Measurements from ENCODE around the gene PCBP3. TPM values are rescaled to one million over a fixed set of nuclear protein-coding genes. Genes with fewer than 3 reads are reported as not detected.
"Not testable (repeated sequence)": the region's sequence is repeated elsewhere in the genome, so short reads cannot be mapped to it uniquely, and the experiment has no call there.

PCBP3 gene
- total and polyA plus RNA-seq, 12 donors = 1.7 to 15.8 (median 4.7) TPM

- intact Hi-C loops (cut with DNase I) = no loop called here
- TF ChIP-seq CTCF (IDR thresholded peaks at IDR 0.05) (no peak), POLR2A (IDR thresholded peaks at IDR 0.05) (no peak)
- Histone ChIP-seq H3K27ac (peak overlapping the region in 1 of 5 donors; percentile 34), H3K36me3 (replicated peaks in 1 of 2) (no peaks in the 10 kb centered on the region), H3K4me3 (no peak overlapping the region), H3K9me3 (replicated peaks in 1 of 3) (no peaks in the 10 kb centered on the region), H3K4me1 (replicated peaks in 1 of 2) (peaks cover 0 to 15% of the 10 kb centered on the region in 2 donors), H3K27me3 (no peaks in the 10 kb centered on the region)
- WGBS, 4 donors = 52 to 62% (median 60%) methylated on average over 8 to 16 of the region's 16 CpGs
- DNase-seq = peak in 3 of 7 donors; percentile 27 to 81 (median 37)
These were observed 250.4 kb downstream of the PCBP3 start for GRCh38 chr21:45893740-45894449.

GRCh38 chr21:45894450-45894825 lies 250.9 kb downstream of the PCBP3 start:
- no peaks in the 10 kb centered on the region for H3K36me3 ChIP-seq (replicated peaks in 1 of 2)
- WGBS, 4 donors = 60 to 67% (median 62%) methylated on average over 9 of the region's 9 CpGs
- peak in 2 of 7 donors; percentile 34 to 37 for DNase-seq

GRCh38 chr21:45894906-45895777 lies 251.6 kb downstream of the PCBP3 start:
- H3K4me1 ChIP-seq (replicated peaks in 1 of 2) = peaks cover 0 to 6% of the 10 kb centered on the region in 2 donors
- no peaks in the 10 kb centered on the region for H3K9me3 ChIP-seq (replicated peaks in 1 of 3)
- H3K27me3 ChIP-seq = no peaks in the 10 kb centered on the region
- TF ChIP-seq POLR2A (IDR thresholded peaks at IDR 0.05) (no peak), CTCF (IDR thresholded peaks at IDR 0.05) (no peak)
- no peaks in the 10 kb centered on the region for H3K36me3 ChIP-seq (replicated peaks in 1 of 2)
- DNase-seq = no peak
- no peak overlapping the region for H3K27ac ChIP-seq
- no peak overlapping the region for H3K4me3 ChIP-seq
- intact Hi-C loops (cut with DNase I) = no loop called here
- WGBS, 4 donors = 79 to 83% (median 80%) methylated on average over 20 to 22 of the region's 22 CpGs

More at GRCh38 chr21:45894450-45894825, 250.9 kb downstream of the PCBP3 start:
- no peak for TF ChIP-seq POLR2A (IDR thresholded peaks at IDR 0.05)
- no peak for TF ChIP-seq CTCF (IDR thresholded peaks at IDR 0.05)
- Histone ChIP-seq H3K9me3 (replicated peaks in 1 of 3) (no peaks in the 10 kb centered on the region), H3K4me3 (no peak overlapping the region), H3K27ac (no peak overlapping the region), H3K27me3 (no peaks in the 10 kb centered on the region), H3K4me1 (replicated peaks in 1 of 2) (peaks cover 0 to 11% of the 10 kb centered on the region in 2 donors)
- intact Hi-C loops (cut with DNase I) = no loop called here

- Histone ChIP-seq H3K4me3 (no peak overlapping the region), H3K27me3 (no peaks in the 10 kb centered on the region), H3K27ac (no peak overlapping the region), H3K36me3 (replicated peaks in 1 of 2) (no peaks in the 10 kb centered on the region), H3K4me1 (replicated peaks in 1 of 2) (peaks cover 0 to 6% of the 10 kb centered on the region in 2 donors), H3K9me3 (replicated peaks in 1 of 3) (no peaks in the 10 kb centered on the region)
- 85 to 91% (median 88%) methylated on average over 4 to 17 of the region's 17 CpGs for WGBS, 4 donors
- TF ChIP-seq CTCF (IDR thresholded peaks at IDR 0.05) (no peak), POLR2A (IDR thresholded peaks at IDR 0.05) (no peak)
- intact Hi-C loops (cut with DNase I) = no loop called here
- DNase-seq = no peak
These were observed 252.3 kb downstream of the PCBP3 start for GRCh38 chr21:45895778-45896370.

GRCh38 chr21:45896431-45896830 lies 252.9 kb downstream of the PCBP3 start:
- H3K4me3 ChIP-seq; intact Hi-C loops (cut with DNase I); H3K36me3 ChIP-seq (replicated peaks in 1 of 2); H3K27me3 ChIP-seq; H3K4me1 ChIP-seq (replicated peaks in 1 of 2); H3K9me3 ChIP-seq (replicated peaks in 1 of 3); DNase-seq; H3K27ac ChIP-seq: not testable (repeated sequence)
- 82 to 91% (median 85%) methylated on average over 13 to 18 of the region's 18 CpGs for WGBS, 4 donors
